Measurements from ENCODE around the gene ZNRF1. TPM values are rescaled to one million over a fixed set of nuclear protein-coding genes. Genes with fewer than 3 reads are reported as not detected.

Gene ZNRF1
- total RNA-seq, 3 donors from 2014 or later (not counting 1 experiment from before 2014, with no cell fraction given) = 2.4 to 5.1 (median 3.4) TPM

- Histone ChIP-seq H3K4me1 (ENCODE audit: control insufficient read depth, insufficient read depth, low read length) (no peaks in the 10 kb centered on the region), H3K4me3 (ENCODE audit: low read length) (no peak overlapping the region), H3K27me3 (ENCODE audit: control insufficient read depth, insufficient read depth, low read length) (no peaks in the 10 kb centered on the region), H3K9me3 (ENCODE audit: control insufficient read depth, insufficient read depth, low read length) (no peaks in the 10 kb centered on the region), H3K36me3 (ENCODE audit: control insufficient read depth, insufficient read depth, low read length) (no peaks in the 10 kb centered on the region), H3K27ac (ENCODE audit: low read length) (no peak overlapping the region)
- TF ChIP-seq CTCF (IDR thresholded peaks at IDR 0.05) = no peak
- Mint-ChIP-seq H3K4me1 (no peaks in the 10 kb centered on the region), H3K9me3 (no peaks in the 10 kb centered on the region), H3K36me3 (no peaks in the 10 kb centered on the region), H3K27ac (no peak overlapping the region), H3K4me3 (no peak overlapping the region), H3K27me3 (ENCODE audit: low read depth in 2 of 2) (no peaks in the 10 kb centered on the region)
- intact Hi-C loops (cut with micrococcal nuclease) = no loop called here
- DNase-seq (no peak), ATAC-seq (no peak)
- WGBS (ENCODE audit: insufficient coverage) = 88% methylated on average over 3 of the region's 5 CpGs
Observed at GRCh38 chr16:74975591-74975990, 23.2 kb upstream of the ZNRF1 start.

DNA sequence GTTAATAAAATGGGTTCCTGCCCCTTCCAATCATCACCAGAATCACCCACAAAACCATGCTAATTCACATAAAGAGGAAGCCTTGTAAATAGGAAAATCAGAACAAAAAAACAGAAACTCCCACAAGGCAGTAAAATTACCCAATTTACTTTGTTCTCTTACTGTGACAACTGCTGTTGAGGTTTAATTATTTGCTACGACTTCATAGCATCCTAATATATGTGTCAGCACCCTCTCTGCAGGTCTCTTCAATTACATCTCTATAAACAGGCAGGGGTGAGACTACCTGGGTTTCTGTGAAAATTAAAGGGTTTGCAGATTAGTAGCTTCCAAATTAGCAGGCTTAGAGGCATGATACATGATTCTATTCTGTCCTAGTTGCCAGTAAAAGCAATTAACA is 16.6 kb upstream of the ZNRF1 start:
- Histone ChIP-seq H3K9me3 (ENCODE audit: control insufficient read depth, insufficient read depth, low read length) (no peaks in the 10 kb centered on the region), H3K27ac (ENCODE audit: low read length) (no peak overlapping the region), H3K36me3 (ENCODE audit: control insufficient read depth, insufficient read depth, low read length) (no peaks in the 10 kb centered on the region), H3K27me3 (ENCODE audit: control insufficient read depth, insufficient read depth, low read length) (no peaks in the 10 kb centered on the region), H3K4me3 (ENCODE audit: low read length) (no peak overlapping the region), H3K4me1 (ENCODE audit: control insufficient read depth, insufficient read depth, low read length) (peaks cover 11% of the 10 kb centered on the region)
- no CpG with 5 or more reads among the region's 1 CpG for WGBS (ENCODE audit: insufficient coverage)
- DNase-seq = no peak
- no peak for TF ChIP-seq CTCF (IDR thresholded peaks at IDR 0.05)
- intact Hi-C loops (cut with micrococcal nuclease) = loop anchor here (10.0 kb wide), 1 partner anchor 277 kb away; the partner anchor contains the start of gene MLKL
- no peaks in the 10 kb centered on the region for H3K36me3 Mint-ChIP-seq
- no peak overlapping the region for H3K27ac Mint-ChIP-seq
- H3K9me3 Mint-ChIP-seq = no peaks in the 10 kb centered on the region
- no peak for ATAC-seq
- no peaks in the 10 kb centered on the region for H3K27me3 Mint-ChIP-seq (ENCODE audit: low read depth in 2 of 2)
- H3K4me1 Mint-ChIP-seq = peaks cover 3 to 7% of the 10 kb centered on the region in 2 donors
- no peak overlapping the region for H3K4me3 Mint-ChIP-seq

GRCh38 chr16:74984194-74984528 is 14.7 kb upstream of the ZNRF1 start:
- TF ChIP-seq CTCF (IDR thresholded peaks at IDR 0.05) = no peak
- 34% methylated on average over 11 of the region's 13 CpGs for WGBS (ENCODE audit: insufficient coverage)
- no peaks in the 10 kb centered on the region for H3K27me3 Mint-ChIP-seq (ENCODE audit: low read depth in 2 of 2)
- no peak overlapping the region for H3K27ac ChIP-seq (ENCODE audit: low read length)
- no peaks in the 10 kb centered on the region for H3K27me3 ChIP-seq (ENCODE audit: control insufficient read depth, insufficient read depth, low read length)
- no peaks in the 10 kb centered on the region for H3K9me3 ChIP-seq (ENCODE audit: control insufficient read depth, insufficient read depth, low read length)
- intact Hi-C loops (cut with micrococcal nuclease) = loop anchor here (10.0 kb wide), 1 partner anchor 279 kb away; the partner anchor contains the start of gene MLKL
- DNase-seq (no peak), ATAC-seq (no peak)
- H3K4me1 Mint-ChIP-seq = peaks cover 3 to 7% of the 10 kb centered on the region in 2 donors
- H3K4me3 Mint-ChIP-seq = peak overlapping the region; percentile 94
- no peaks in the 10 kb centered on the region for H3K36me3 Mint-ChIP-seq
- H3K4me3 ChIP-seq (ENCODE audit: low read length) = peak overlapping the region; percentile 79
- H3K36me3 ChIP-seq (ENCODE audit: control insufficient read depth, insufficient read depth, low read length) = no peaks in the 10 kb centered on the region
- H3K9me3 Mint-ChIP-seq = no peaks in the 10 kb centered on the region
- peaks cover 11% of the 10 kb centered on the region for H3K4me1 ChIP-seq (ENCODE audit: control insufficient read depth, insufficient read depth, low read length)
- H3K27ac Mint-ChIP-seq = peak overlapping the region; percentile 79 to 82
